ENCODE measurements around the gene ACTR8. TPM values are rescaled to one million over a fixed set of nuclear protein-coding genes. Genes with fewer than 3 reads are reported as not detected.

Gene ACTR8
- total RNA-seq, 1 donor from 2014 or later = 45.8 TPM

DNA sequence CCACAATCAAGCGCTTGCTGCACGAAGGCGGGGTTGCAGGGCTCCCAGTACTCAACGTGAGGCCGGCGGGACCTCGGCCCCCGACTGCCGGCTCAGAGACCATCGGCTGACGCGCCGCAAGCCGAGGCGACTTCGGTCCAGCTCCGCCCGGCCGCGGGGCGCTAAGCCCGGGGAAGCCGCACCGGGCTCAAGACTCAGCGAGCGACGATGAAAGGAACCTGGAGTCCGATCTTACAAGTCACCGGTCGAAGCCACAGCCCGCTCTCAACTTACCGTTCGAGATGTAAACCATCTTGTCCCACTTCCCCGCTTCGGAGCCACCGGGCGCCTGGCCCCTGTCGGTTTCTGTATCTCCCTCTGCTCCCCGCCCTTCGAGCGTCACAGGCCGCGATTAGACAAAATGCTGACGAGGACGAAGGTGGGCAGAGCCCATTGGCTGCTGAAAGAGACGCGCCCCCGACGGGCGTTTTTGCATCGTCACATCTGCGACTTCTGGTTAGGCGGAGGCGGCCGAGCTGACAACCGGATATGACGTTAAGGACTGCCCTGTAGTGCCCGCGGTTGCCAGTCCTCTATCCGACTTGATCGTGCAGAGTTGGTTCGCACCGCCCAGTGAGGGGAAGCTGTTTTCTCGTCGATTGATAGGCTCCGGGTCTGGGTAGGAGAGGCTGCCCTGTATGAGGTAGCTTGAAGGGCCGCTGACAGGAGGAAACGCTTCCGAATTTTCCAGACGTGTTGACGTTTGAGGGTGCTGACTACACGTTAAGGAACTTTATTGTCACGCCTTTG is 9.7 kb upstream of the ACTR8 start, which contains the start of gene SELENOK:
Gene SELENOK (minus strand): TSS at position 363 of the 789 bp plus-strand sequence.
- peak; percentile 93 for DNase-seq (ENCODE audit: low spot score in 2 of 2, unreplicated experiment in 2 of 2)
- Mint-ChIP-seq H3K9me3 (no peaks in the 10 kb centered on the region), H3K27me3 (ENCODE audit: low read depth) (peaks cover 29% of the 10 kb centered on the region), H3K4me1 (peaks cover 30% of the 10 kb centered on the region), H3K4me3 (peak within 1 kb of the TSS; percentile 98), H3K27ac (peak within 1 kb of the TSS; percentile 100), H3K36me3 (peaks cover 5% of the 10 kb centered on the region)
- TF ChIP-seq, protein P1, sequence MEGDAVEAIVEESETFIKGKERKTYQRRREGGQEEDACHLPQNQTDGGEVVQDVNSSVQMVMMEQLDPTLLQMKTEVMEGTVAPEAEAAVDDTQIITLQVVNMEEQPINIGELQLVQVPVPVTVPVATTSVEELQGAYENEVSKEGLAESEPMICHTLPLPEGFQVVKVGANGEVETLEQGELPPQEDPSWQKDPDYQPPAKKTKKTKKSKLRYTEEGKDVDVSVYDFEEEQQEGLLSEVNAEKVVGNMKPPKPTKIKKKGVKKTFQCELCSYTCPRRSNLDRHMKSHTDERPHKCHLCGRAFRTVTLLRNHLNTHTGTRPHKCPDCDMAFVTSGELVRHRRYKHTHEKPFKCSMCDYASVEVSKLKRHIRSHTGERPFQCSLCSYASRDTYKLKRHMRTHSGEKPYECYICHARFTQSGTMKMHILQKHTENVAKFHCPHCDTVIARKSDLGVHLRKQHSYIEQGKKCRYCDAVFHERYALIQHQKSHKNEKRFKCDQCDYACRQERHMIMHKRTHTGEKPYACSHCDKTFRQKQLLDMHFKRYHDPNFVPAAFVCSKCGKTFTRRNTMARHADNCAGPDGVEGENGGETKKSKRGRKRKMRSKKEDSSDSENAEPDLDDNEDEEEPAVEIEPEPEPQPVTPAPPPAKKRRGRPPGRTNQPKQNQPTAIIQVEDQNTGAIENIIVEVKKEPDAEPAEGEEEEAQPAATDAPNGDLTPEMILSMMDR (IDR thresholded peaks at IDR 0.05; ENCODE audit: unreplicated experiment) = no peak

DNA sequence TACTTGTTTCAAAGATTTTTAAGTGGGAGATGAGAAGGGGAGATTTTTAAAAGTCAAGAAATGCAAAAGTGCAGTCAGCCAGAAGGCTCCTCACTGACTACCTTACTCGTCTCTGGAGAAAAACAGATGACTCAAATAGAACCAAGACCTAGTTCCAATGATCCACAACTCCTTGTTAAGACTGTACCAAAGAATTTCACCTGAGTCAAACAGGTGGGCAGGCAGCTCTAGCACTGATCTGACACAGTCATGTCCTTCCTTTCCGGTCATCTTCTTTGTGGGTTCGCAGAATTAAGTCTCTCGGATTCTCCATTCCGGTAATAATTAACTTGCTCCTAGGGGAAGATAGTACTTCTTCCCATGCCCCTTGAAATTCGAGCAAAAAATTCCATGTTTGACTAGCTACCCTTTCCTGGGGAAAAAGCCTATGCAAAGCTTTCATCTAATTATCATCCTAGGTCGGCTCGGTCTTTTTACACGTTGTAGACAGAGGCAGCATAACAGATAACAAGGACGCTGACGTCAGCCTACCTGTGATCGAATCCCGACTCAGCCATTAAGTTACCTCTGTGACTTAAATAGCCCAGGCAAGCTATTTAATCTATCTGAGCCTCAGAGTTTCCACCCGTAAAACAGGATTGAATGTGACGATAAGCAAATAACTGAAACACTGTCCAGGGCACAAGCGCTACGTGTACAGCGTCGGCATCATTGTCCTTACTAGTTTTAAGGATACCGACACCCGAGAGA is 8.9 kb upstream of the ACTR8 start:
- no peaks in the 10 kb centered on the region for H3K9me3 Mint-ChIP-seq
- H3K4me3 Mint-ChIP-seq = peak overlapping the region; percentile 98

DNA sequence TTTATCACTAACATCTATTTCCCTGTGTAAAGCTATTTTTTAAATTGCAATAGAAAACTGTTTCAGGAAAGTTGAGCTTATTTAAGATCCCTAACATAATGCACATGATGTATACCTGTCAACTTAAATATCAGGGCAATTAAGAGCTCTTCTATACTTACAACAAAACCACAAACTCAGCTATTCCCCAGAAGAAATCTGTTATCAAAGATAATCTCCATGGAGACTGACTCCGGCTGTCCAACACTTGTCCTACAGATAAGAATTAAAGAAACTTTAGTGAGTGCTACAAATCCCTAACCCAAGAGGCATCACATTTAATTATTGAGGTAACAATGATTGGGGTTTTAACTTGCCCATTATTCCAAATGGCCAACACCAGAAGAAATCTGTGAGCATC is 6.3 kb upstream of the ACTR8 start:
- H3K4me3 Mint-ChIP-seq = no peak overlapping the region
- DNase-seq (ENCODE audit: low spot score in 2 of 2, unreplicated experiment in 2 of 2) = no peak
- peaks cover 3% of the 10 kb centered on the region for H3K27me3 Mint-ChIP-seq (ENCODE audit: low read depth)
- H3K27ac Mint-ChIP-seq = no peak overlapping the region
- TF ChIP-seq, protein P1 (IDR thresholded peaks at IDR 0.05; ENCODE audit: unreplicated experiment) = no peak
- H3K36me3 Mint-ChIP-seq = peaks cover 9% of the 10 kb centered on the region
- peaks cover 30% of the 10 kb centered on the region for H3K4me1 Mint-ChIP-seq
- H3K9me3 Mint-ChIP-seq = no peaks in the 10 kb centered on the region

More for the DNA sequence above, 8.9 kb upstream of the ACTR8 start:
- TF ChIP-seq, protein P1 (IDR thresholded peaks at IDR 0.05; ENCODE audit: unreplicated experiment) = peak; percentile 7
- Mint-ChIP-seq H3K27ac (peak overlapping the region; percentile 100), H3K4me1 (peaks cover 30% of the 10 kb centered on the region), H3K36me3 (peaks cover 6% of the 10 kb centered on the region), H3K27me3 (ENCODE audit: low read depth) (peaks cover 24% of the 10 kb centered on the region)
- DNase-seq (ENCODE audit: low spot score in 2 of 2, unreplicated experiment in 2 of 2) = no peak

DNA sequence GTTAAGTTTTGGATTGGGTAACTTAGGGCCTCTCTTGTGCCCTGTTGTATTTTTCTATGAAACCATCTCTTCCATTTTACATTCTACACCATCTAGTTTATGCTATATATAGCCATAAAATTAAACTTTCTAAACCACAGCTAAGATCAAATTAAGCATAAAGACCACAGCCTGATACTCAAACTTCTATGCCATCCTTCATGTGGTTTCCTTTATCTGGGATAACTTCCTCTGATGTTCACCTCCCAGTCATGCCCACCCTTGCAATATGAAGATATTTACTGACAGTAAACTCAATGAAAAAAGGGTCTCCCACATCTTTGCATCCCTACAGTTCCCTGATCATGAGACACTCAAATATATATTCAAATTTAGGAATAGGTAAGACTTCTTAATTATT is 5.5 kb upstream of the ACTR8 start:
- no peak overlapping the region for H3K27ac Mint-ChIP-seq
- no peaks in the 10 kb centered on the region for H3K9me3 Mint-ChIP-seq
- no peak for DNase-seq (ENCODE audit: low spot score in 2 of 2, unreplicated experiment in 2 of 2)
- TF ChIP-seq, protein P1 (IDR thresholded peaks at IDR 0.05; ENCODE audit: unreplicated experiment) = no peak
- peaks cover 26% of the 10 kb centered on the region for H3K4me1 Mint-ChIP-seq
- no peaks in the 10 kb centered on the region for H3K27me3 Mint-ChIP-seq (ENCODE audit: low read depth)
- H3K4me3 Mint-ChIP-seq = no peak overlapping the region
- peaks cover 9% of the 10 kb centered on the region for H3K36me3 Mint-ChIP-seq

DNA sequence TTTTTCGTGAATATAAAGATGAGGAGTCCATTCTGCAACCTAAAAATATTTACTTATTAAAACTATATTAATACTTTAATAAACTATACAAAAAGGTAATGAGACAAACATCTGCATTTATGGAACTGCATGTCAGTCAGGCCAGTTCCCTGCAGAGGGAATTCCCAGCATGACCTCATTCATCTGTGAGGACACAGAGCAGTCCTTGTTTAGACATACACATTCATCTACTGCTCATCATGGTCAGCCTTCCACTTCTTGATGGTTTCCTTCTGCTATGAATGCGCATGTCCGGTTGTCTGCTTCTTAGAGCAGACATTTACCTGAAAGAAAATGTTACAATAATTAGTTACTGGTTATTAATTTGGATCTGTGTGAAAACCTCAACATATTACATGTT is 3.3 kb upstream of the ACTR8 start:
- Mint-ChIP-seq H3K36me3 (peaks cover 9% of the 10 kb centered on the region), H3K27ac (no peak overlapping the region), H3K9me3 (no peaks in the 10 kb centered on the region), H3K27me3 (ENCODE audit: low read depth) (no peaks in the 10 kb centered on the region), H3K4me1 (peaks cover 21% of the 10 kb centered on the region), H3K4me3 (no peak overlapping the region)
- TF ChIP-seq, protein P1 (IDR thresholded peaks at IDR 0.05; ENCODE audit: unreplicated experiment) = no peak
- no peak for DNase-seq (ENCODE audit: low spot score in 2 of 2, unreplicated experiment in 2 of 2)

All from mesothelial cell of epicardium (in vitro differentiated cells).